HepG2 (cell line): ENCODE results near the gene GREM1. TPM values are rescaled to one million over a fixed set of nuclear protein-coding genes. Genes with fewer than 3 reads are reported as not detected.

Experiments used
- ATF3 ChIP-seq: sonication (generic); formaldehyde crosslinking; IDR thresholded peaks from 2 replicates; pipeline ENCODE4 v1.4.0; 2020; ENCODE audit warnings: missing genetic modification reagents
- BORCS8-MEF2B ChIP-seq: sonication (generic); formaldehyde crosslinking; IDR thresholded peaks from 2 replicates; pipeline ENCODE4 v1.8.0; 2022; ENCODE audit warnings: mild to moderate bottlenecking, missing genetic modification reagents
- ETV6 ChIP-seq: sonication (generic); formaldehyde crosslinking; conservative IDR thresholded peaks from 2 replicates; pipeline ENCODE4 v1.4.0; 2020; ENCODE audit warnings: missing genetic modification reagents
- HNRNPLL ChIP-seq: fragments of 200-400 bp; formaldehyde crosslinking; IDR thresholded peaks from 2 replicates; pipeline ENCODE4 v1.6.1; 2017; ENCODE audit warnings: mild to moderate bottlenecking, low read depth, low read length; ENCODE audit not compliant: poor library complexity, severe bottlenecking
- KDM6A ChIP-seq: IDR thresholded peaks from 2 replicates; pipeline ENCODE4 v1.6.1; 2016; ENCODE audit warnings: low read depth
- MED13 ChIP-seq: sonication (generic); formaldehyde crosslinking; IDR thresholded peaks from 2 replicates; pipeline ENCODE4 v1.5.0; 2020; ENCODE audit warnings: missing genetic modification reagents
- MIXL1 ChIP-seq: IDR thresholded peaks from 2 replicates; pipeline ENCODE4 v1.6.1; 2016
- NFKB2 ChIP-seq: sonication (generic); formaldehyde crosslinking; IDR thresholded peaks from 2 replicates; pipeline ENCODE4 v1.4.0; 2020; ENCODE audit warnings: missing genetic modification reagents, borderline replicate concordance
- NFYB ChIP-seq: sonication (generic); formaldehyde crosslinking; IDR thresholded peaks from 2 replicates; pipeline ENCODE4 v1.4.0; 2020; ENCODE audit warnings: missing genetic modification reagents
- RFXANK ChIP-seq: IDR thresholded peaks from 2 replicates; pipeline ENCODE4 v1.6.1; 2016
- ZFP41 ChIP-seq: sonication (generic); formaldehyde crosslinking; IDR thresholded peaks from 2 replicates; pipeline ENCODE4 v1.4.0; 2020; ENCODE audit warnings: mild to moderate bottlenecking, missing genetic modification reagents, borderline replicate concordance
- ZKSCAN1 ChIP-seq: fragments of 150-350 bp; IDR thresholded peaks from 2 replicates; pipeline ENCODE4 v1.6.1; 2014; ENCODE audit warnings: low read length
- ZNF337 ChIP-seq: sonication (generic); formaldehyde crosslinking; IDR thresholded peaks from 2 replicates; pipeline ENCODE4 v1.5.1; 2020; ENCODE audit warnings: missing genetic modification reagents, low read depth, mild to moderate bottlenecking, borderline replicate concordance
- ZNF414 ChIP-seq: sonication (generic); formaldehyde crosslinking; IDR thresholded peaks from 2 replicates; pipeline ENCODE4 v1.5.0; 2020; ENCODE audit warnings: missing genetic modification reagents
- ZNF510 ChIP-seq: sonication (generic); formaldehyde crosslinking; IDR thresholded peaks from 2 replicates; pipeline ENCODE4 v1.4.0; 2020; ENCODE audit warnings: low read depth, mild to moderate bottlenecking, missing genetic modification reagents
- ZNF512 ChIP-seq: sonication (generic); formaldehyde crosslinking; IDR thresholded peaks from 2 replicates; pipeline ENCODE4 v1.4.0; 2020; ENCODE audit warnings: mild to moderate bottlenecking, missing genetic modification reagents
- ZNF513 ChIP-seq: sonication (generic); formaldehyde crosslinking; conservative IDR thresholded peaks from 2 replicates; pipeline ENCODE4 v1.5.0; 2020; ENCODE audit warnings: missing genetic modification reagents
- ZNF569 ChIP-seq: sonication (generic); formaldehyde crosslinking; IDR thresholded peaks from 2 replicates; pipeline ENCODE4 v1.5.0; 2020; ENCODE audit warnings: mild to moderate bottlenecking, missing genetic modification reagents, moderate library complexity, borderline replicate concordance
- polyA plus RNA-seq, 8 experiments: library from polyadenylated mRNA; depleted of rRNA in 3 of 8; stranded (reverse) in 7 of 8; unstranded in 1 of 8; fragments of >200 nt; fragmentation: Illumina TruSeq in 4 of 8; extraction: Trizol in 4 of 8; gene quantifications; 2 replicates each; pipeline versions ENCODE4 v1.2.1 to v1.2.3, GENCODE V29; 2011 to 2016; ENCODE audit warnings: low read depth in 4 of 8, missing spikeins in 1 of 8, mixed read lengths in 1 of 8; ENCODE audit not compliant: insufficient read depth in 1 of 8
- total RNA-seq, 5 experiments: library from RNA; depleted of rRNA; stranded (reverse); fragments of >200 nt; fragmentation: Illumina TruSeq; extraction: Trizol; gene quantifications; 2 replicates each; pipeline ENCODE4 v1.2.3, GENCODE V29; 2016; ENCODE audit warnings: low read depth in 1 of 5
- TF ChIP-seq, protein P1 (sequence below): sonication (generic); formaldehyde crosslinking; IDR thresholded peaks from 2 replicates; pipeline ENCODE4 v1.4.0; 2020; ENCODE audit warnings: missing genetic modification reagents
- TF ChIP-seq, protein P2 (sequence below): sonication (generic); formaldehyde crosslinking; IDR thresholded peaks from 2 replicates; pipeline ENCODE4 v1.5.0; 2020; ENCODE audit warnings: missing genetic modification reagents, mild to moderate bottlenecking, borderline replicate concordance
- TF ChIP-seq, protein P3 (sequence below): sonication (generic); formaldehyde crosslinking; IDR thresholded peaks from 2 replicates; pipeline ENCODE4 v1.5.0; 2020; ENCODE audit warnings: missing genetic modification reagents

Gene GREM1
- total and polyA plus RNA-seq, 2 of the 13 experiments (the other 11 are each of a cell fraction or from before 2014, with no cell fraction given) = 0.02 to 0.08 TPM

DNA sequence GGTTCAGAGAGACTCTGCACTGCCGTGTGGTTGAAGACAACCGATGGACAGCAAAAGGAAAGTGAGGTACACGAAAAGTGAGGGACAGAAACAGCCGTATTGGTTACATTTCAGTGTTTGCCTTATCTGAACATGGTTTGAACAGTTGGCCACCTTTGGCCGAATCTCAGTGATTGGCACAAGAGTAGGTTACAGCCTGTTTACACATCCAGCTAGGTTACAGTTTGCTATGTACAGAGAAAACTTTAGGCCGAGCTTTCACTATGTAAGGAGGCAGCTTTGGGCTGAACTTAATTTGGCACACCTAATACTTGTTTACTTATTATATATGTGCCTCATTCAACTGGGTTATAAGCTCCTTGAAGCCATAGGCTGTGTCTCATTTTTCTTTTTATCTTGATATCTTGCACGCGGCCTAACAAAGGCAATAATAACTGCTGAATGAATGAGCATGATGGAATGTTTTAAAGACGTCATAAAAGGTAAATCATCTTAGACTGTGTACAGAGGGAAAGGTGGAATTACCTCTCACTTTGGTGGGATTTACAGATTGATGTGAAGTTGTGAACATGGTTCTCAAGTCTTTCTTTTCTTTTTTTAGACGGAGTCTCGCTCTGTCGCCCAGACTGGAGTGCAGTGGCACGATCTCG, 17.2 kb upstream of the GREM1 start (continued):
- TF ChIP-seq ZNF512 (CRISPR knock-in tag) (no peak), NFYB (CRISPR knock-in tag) (peak; percentile 54), ZFP41 (CRISPR knock-in tag) (no peak), NFKB2 (CRISPR knock-in tag) (no peak), ZKSCAN1 (no peak), KDM6A (CRISPR knock-in tag) (0 out of 2 replicates have a peak, but pooled peaks have one; percentile 44), ZNF337 (CRISPR knock-in tag) (no peak), ZNF569 (CRISPR knock-in tag) (no peak), MIXL1 (CRISPR knock-in tag) (no peak), ZNF510 (CRISPR knock-in tag) (no peak), BORCS8-MEF2B (no peak), MED13 (CRISPR knock-in tag) (no peak), HNRNPLL (no peak), RFXANK (CRISPR knock-in tag) (no peak), ATF3 (no peak), ZNF513 (CRISPR knock-in tag) (no peak), ETV6 (CRISPR knock-in tag) (no peak), ZNF414 (no peak)
- TF ChIP-seq, protein P1, sequence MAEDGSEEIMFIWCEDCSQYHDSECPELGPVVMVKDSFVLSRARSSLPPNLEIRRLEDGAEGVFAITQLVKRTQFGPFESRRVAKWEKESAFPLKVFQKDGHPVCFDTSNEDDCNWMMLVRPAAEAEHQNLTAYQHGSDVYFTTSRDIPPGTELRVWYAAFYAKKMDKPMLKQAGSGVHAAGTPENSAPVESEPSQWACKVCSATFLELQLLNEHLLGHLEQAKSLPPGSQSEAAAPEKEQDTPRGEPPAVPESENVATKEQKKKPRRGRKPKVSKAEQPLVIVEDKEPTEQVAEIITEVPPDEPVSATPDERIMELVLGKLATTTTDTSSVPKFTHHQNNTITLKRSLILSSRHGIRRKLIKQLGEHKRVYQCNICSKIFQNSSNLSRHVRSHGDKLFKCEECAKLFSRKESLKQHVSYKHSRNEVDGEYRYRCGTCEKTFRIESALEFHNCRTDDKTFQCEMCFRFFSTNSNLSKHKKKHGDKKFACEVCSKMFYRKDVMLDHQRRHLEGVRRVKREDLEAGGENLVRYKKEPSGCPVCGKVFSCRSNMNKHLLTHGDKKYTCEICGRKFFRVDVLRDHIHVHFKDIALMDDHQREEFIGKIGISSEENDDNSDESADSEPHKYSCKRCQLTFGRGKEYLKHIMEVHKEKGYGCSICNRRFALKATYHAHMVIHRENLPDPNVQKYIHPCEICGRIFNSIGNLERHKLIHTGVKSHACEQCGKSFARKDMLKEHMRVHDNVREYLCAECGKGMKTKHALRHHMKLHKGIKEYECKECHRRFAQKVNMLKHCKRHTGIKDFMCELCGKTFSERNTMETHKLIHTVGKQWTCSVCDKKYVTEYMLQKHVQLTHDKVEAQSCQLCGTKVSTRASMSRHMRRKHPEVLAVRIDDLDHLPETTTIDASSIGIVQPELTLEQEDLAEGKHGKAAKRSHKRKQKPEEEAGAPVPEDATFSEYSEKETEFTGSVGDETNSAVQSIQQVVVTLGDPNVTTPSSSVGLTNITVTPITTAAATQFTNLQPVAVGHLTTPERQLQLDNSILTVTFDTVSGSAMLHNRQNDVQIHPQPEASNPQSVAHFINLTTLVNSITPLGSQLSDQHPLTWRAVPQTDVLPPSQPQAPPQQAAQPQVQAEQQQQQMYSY (CRISPR knock-in tag) = no peak
- TF ChIP-seq, protein P2, sequence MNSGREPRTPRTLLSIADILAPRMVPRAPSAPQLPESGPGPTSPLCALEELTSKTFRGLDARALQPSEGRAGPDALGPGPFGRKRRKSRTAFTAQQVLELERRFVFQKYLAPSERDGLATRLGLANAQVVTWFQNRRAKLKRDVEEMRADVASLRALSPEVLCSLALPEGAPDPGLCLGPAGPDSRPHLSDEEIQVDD (CRISPR knock-in tag) = no peak
- TF ChIP-seq, protein P3, sequence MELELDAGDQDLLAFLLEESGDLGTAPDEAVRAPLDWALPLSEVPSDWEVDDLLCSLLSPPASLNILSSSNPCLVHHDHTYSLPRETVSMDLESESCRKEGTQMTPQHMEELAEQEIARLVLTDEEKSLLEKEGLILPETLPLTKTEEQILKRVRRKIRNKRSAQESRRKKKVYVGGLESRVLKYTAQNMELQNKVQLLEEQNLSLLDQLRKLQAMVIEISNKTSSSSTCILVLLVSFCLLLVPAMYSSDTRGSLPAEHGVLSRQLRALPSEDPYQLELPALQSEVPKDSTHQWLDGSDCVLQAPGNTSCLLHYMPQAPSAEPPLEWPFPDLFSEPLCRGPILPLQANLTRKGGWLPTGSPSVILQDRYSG (CRISPR knock-in tag) = no peak
